GM12878 (cell line): Measurements from ENCODE around the gene KDM1B. TPM values are rescaled to one million over a fixed set of nuclear protein-coding genes. Genes with fewer than 3 reads are reported as not detected.

Experiments
- ATAC-seq: fragments of 200-7000 bp; cut with Tn5 transposase; 3 replicates; pipeline ENCODE4 v1.9.1; 2020; ENCODE audit warnings: mild to moderate bottlenecking, moderate library complexity
- BruUV-seq: library from RNA; stranded (reverse); fragments of 400-500 nt; replicated peaks from 2 replicates; lab custom pipeline; 2021; lab: Mats Ljungman, UMichigan
- CTCF ChIA-PET: fragments of 300-600 bp; sonication (Branson Sonifier 250); formaldehyde crosslinking; extraction: SDS; loops from one replicate; lab custom pipeline; 2021; ENCODE audit warnings: inconsistent platforms; lab: Yijun Ruan, JAX
- POLR2A ChIA-PET: fragments of 350-600 bp; formaldehyde crosslinking; extraction: SDS; loops from one replicate; lab custom pipeline; 2021; ENCODE audit warnings: inconsistent platforms; lab: Charles Lee
- RAD21 ChIA-PET: fragments of 300-600 bp; sonication (Branson Sonifier 250); formaldehyde crosslinking; loops from one replicate; lab custom pipeline; 2023; ENCODE audit warnings: antibody characterized with exemption; ENCODE audit not compliant: unreplicated experiment; lab: Charles Lee
- SMC1A ChIA-PET: fragments of 300-600 bp; sonication (Branson Sonifier 250); formaldehyde crosslinking; loops from one replicate; lab custom pipeline; 2023; ENCODE audit not compliant: unreplicated experiment, uncharacterized antibody; lab: Charles Lee
- DNase-seq: peaks from one replicate; pipeline ENCODE4 v3.0.0-alpha.2; 2011; ENCODE audit warnings: low read depth, low spot score
- FAIRE-seq: peaks from 3 replicates; lab custom pipeline; 2011; peaks lifted over from hg19 to GRCh38; lab: Jason Lieb, UNC
- H2AFZ ChIP-seq: 2 replicates; pipeline ENCODE4 v1.6.0; 2011; ENCODE audit warnings: low read depth, low read length, control low read depth; ENCODE audit not compliant: control insufficient read depth
- H3K27ac ChIP-seq: 2 replicates; pipeline ENCODE4 v1.5.1; 2011; ENCODE audit warnings: control low read depth; ENCODE audit not compliant: control insufficient read depth, insufficient read depth
- H3K27me3 ChIP-seq, 2 experiments: replicated peaks in 1 of 2; 2 replicates each; pipeline versions ENCODE4 v1.6.0 to v1.6.1; 2011; ENCODE audit warnings: low read length in 1 of 2; ENCODE audit not compliant: control insufficient read depth in 2 of 2, insufficient read depth in 2 of 2
- H3K36me3 ChIP-seq, 2 experiments: 2 replicates each; pipeline ENCODE4 v1.5.1; 2011; ENCODE audit warnings: low read length in 1 of 2; ENCODE audit not compliant: control insufficient read depth in 2 of 2, insufficient read depth in 2 of 2
- H3K4me1 ChIP-seq: 2 replicates; pipeline ENCODE4 v1.6.1; 2011; ENCODE audit warnings: mild to moderate bottlenecking, low read length, moderate library complexity, mixed read lengths; ENCODE audit not compliant: control insufficient read depth, insufficient read depth
- H3K4me2 ChIP-seq: 2 replicates; pipeline ENCODE4 v1.6.0; 2011; ENCODE audit warnings: control low read depth; ENCODE audit not compliant: control insufficient read depth, insufficient read depth
- H3K4me3 ChIP-seq: fragments of 200-600 bp; sonication (generic); 2 replicates; pipeline ENCODE4 v1.5.1; 2016
- H3K79me2 ChIP-seq: 2 replicates; pipeline ENCODE4 v1.6.0; 2011; ENCODE audit warnings: low read length; ENCODE audit not compliant: control insufficient read depth, insufficient read depth
- H3K9ac ChIP-seq: 2 replicates; pipeline ENCODE4 v1.8.0; 2011; ENCODE audit warnings: low read length, control low read depth, mixed read lengths; ENCODE audit not compliant: control insufficient read depth, insufficient read depth
- H3K9me3 ChIP-seq: replicated peaks from 3 replicates; pipeline ENCODE4 v1.5.1; 2011; ENCODE audit warnings: mild to moderate bottlenecking, low read length; ENCODE audit not compliant: control insufficient read depth, insufficient read depth
- H4K20me1 ChIP-seq: 2 replicates; pipeline ENCODE4 v1.6.0; 2011; ENCODE audit not compliant: control insufficient read depth, insufficient read depth
- EP300 ChIP-seq, 2 experiments: fragments of 150-350 bp in 1 of 2; IDR thresholded peaks; 2 replicates each; pipeline ENCODE4 v1.6.1; 2011 to 2012; ENCODE audit warnings: low read depth in 2 of 2, low read length in 2 of 2, borderline replicate concordance in 1 of 2, improper control_type of control experiment in 1 of 2, inconsistent platforms in 1 of 2; ENCODE audit not compliant: control insufficient read depth in 1 of 2
- ESRRA ChIP-seq: IDR thresholded peaks from 2 replicates; pipeline ENCODE4 v1.6.1; 2012; ENCODE audit warnings: mild to moderate bottlenecking, low read length, improper control_type of control experiment
- GABPA ChIP-seq: IDR thresholded peaks from 2 replicates; pipeline ENCODE4 v1.6.1; 2014; ENCODE audit warnings: antibody characterized with exemption, low read depth, mild to moderate bottlenecking, inconsistent platforms
- IRF4 ChIP-seq: IDR thresholded peaks from 2 replicates; pipeline ENCODE4 v1.6.1; 2011; ENCODE audit warnings: low read depth, low read length
- JUNB ChIP-seq: IDR thresholded peaks from 2 replicates; pipeline ENCODE4 v1.6.1; 2016; ENCODE audit warnings: antibody characterized with exemption, mild to moderate bottlenecking
- NRF1 ChIP-seq: conservative IDR thresholded peaks from 2 replicates; pipeline ENCODE4 v1.6.1; 2011; ENCODE audit warnings: mild to moderate bottlenecking, low read depth, low read length, improper control_type of control experiment
- RAD21 ChIP-seq: IDR thresholded peaks from 2 replicates; pipeline ENCODE4 v1.6.1; 2011; ENCODE audit warnings: mild to moderate bottlenecking, low read depth, low read length, moderate library complexity; ENCODE audit not compliant: insufficient read depth
- RFX5 ChIP-seq: IDR thresholded peaks from 2 replicates; pipeline ENCODE4 v1.6.1; 2011; ENCODE audit warnings: low read depth, low read length, improper control_type of control experiment
- SIN3A ChIP-seq: IDR thresholded peaks from 2 replicates; pipeline ENCODE4 v1.6.1; 2012; ENCODE audit warnings: low read depth, low read length, improper control_type of control experiment
- SRF ChIP-seq, 2 experiments: IDR thresholded peaks; 2 replicates each; pipeline ENCODE4 v1.6.1; 2011; ENCODE audit warnings: low read depth in 2 of 2, low read length in 2 of 2, mild to moderate bottlenecking in 1 of 2, moderate library complexity in 1 of 2
- in situ Hi-C: fragments of 300-500 bp; cut with MboI; formaldehyde crosslinking; loops from 9 replicates; pipeline ENCODE4 v1.14.3; 2018; ENCODE audit warnings: mixed read lengths
- intact Hi-C: fragments of 100-400 bp; cut with micrococcal nuclease; formaldehyde crosslinking; loops from one replicate; pipeline ENCODE4 v1.14.2; 2022; ENCODE audit not compliant: unreplicated experiment
- polyA plus RNA-seq, 11 experiments: library from polyadenylated mRNA; depleted of rRNA in 4 of 11; unstranded in 6 of 11; stranded (reverse) in 5 of 11; fragments of >200 nt; fragmentation: Nextera tagmentation in 4 of 11; fragmentation: Illumina TruSeq in 1 of 11; extraction: Ambion mirVana in 4 of 11; extraction: Trizol in 1 of 11; gene quantifications; 1 replicate in 1 of 11; 2 replicates in 10 of 11; pipeline versions ENCODE4 v1.2.1 to v1.2.3, GENCODE V29; 2011 to 2016; ENCODE audit warnings: inconsistent platforms in 2 of 11, missing spikeins in 2 of 11, low read depth in 1 of 11
- total RNA-seq, 4 experiments: library from RNA; depleted of rRNA in 3 of 4; stranded (reverse); fragments of >200 nt in 3 of 4; fragmentation: Illumina TruSeq in 1 of 4; extraction: Trizol in 1 of 4; gene quantifications; 2 replicates each; pipeline versions ENCODE4 v1.2.1 to v1.2.3, GENCODE V29; 2013 to 2021
- TF ChIP-seq, protein P1 (sequence below): fragments of 450-650 bp; IDR thresholded peaks from 2 replicates; pipeline ENCODE4 v1.6.1; 2017; ENCODE audit warnings: antibody characterized with exemption, mild to moderate bottlenecking, moderate library complexity
- TF ChIP-seq, protein P2 (sequence below): IDR thresholded peaks from 2 replicates; pipeline ENCODE4 v1.6.1; 2011; ENCODE audit warnings: borderline replicate concordance, low read depth, mild to moderate bottlenecking, moderate library complexity, low read length; ENCODE audit not compliant: insufficient read depth, poor library complexity, severe bottlenecking

KDM1B gene
- total and polyA plus RNA-seq, 10 of the 15 experiments (the other 5 are each of a cell fraction or from before 2014, with no cell fraction given) = 1.7 to 22.5 (median 13.9) TPM

DNA sequence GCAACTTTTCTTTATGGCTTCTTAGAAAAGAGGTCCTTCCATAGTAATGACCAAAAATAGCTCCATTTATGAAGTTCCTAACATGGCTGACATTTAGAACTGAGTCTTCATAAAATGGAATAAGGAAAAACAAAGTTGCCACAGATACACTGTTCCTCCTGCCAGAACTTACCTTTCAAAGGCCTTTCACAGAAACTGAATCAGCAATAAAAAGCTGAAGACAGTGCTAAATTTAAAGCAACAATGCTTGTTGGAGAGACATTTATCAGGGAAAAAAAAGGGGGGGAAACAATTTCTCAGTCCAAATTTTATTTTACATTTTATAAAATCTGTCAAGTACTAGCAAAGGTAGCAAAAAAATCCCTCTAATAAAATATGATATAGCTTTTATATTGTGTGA is 91.8 kb downstream of the KDM1B start:
- Histone ChIP-seq H4K20me1 (no peaks in the 10 kb centered on the region), H3K27me3 (no peaks in the 10 kb centered on the region), H3K9me3 (peaks cover 13% of the 10 kb centered on the region), H3K4me1 (peaks cover 2% of the 10 kb centered on the region; the same call in 1 of the 2 replicates), H2AFZ (no peak overlapping the region), H3K27ac (no peak overlapping the region), H3K4me3 (no peak overlapping the region), H3K4me2 (no peak overlapping the region), H3K79me2 (peaks cover 29% of the 10 kb centered on the region), H3K9ac (no peak overlapping the region), H3K36me3 (peaks cover 6 to 49% of the 10 kb centered on the region in 2 experiments)
- FAIRE-seq (no peak), DNase-seq (no peak), ATAC-seq (no peak)
- in situ Hi-C loops (no loop called here), intact Hi-C loops (no loop called here)
- SMC1A ChIA-PET = interaction anchor here (0.8 to 1.7 kb wide), 6 partner anchors 8 to 543 kb away, joined by 3 to 6 read pairs (median 4); no protein-coding TSS in a partner anchor
- POLR2A ChIA-PET = interaction anchor here (2.3 kb wide), 1 partner anchor 10 kb away, joined by 8 read pairs; no protein-coding TSS in a partner anchor
- BruUV-seq = no TSS peak
- CTCF ChIA-PET = interaction anchor here (1.1 kb wide), 1 partner anchor 11 kb away, joined by 4 read pairs; no protein-coding TSS in a partner anchor
- RAD21 ChIA-PET = interaction anchor here (1.2 kb wide), 1 partner anchor 91 kb away, joined by 3 read pairs; no protein-coding TSS in a partner anchor
- TF ChIP-seq EP300 (IDR thresholded peaks at IDR 0.05; ENCODE audit: borderline replicate concordance in 1 of 2, control insufficient read depth in 1 of 2, low read depth in 2 of 2, low read length in 2 of 2) = no peak
- TF ChIP-seq, protein P1, sequence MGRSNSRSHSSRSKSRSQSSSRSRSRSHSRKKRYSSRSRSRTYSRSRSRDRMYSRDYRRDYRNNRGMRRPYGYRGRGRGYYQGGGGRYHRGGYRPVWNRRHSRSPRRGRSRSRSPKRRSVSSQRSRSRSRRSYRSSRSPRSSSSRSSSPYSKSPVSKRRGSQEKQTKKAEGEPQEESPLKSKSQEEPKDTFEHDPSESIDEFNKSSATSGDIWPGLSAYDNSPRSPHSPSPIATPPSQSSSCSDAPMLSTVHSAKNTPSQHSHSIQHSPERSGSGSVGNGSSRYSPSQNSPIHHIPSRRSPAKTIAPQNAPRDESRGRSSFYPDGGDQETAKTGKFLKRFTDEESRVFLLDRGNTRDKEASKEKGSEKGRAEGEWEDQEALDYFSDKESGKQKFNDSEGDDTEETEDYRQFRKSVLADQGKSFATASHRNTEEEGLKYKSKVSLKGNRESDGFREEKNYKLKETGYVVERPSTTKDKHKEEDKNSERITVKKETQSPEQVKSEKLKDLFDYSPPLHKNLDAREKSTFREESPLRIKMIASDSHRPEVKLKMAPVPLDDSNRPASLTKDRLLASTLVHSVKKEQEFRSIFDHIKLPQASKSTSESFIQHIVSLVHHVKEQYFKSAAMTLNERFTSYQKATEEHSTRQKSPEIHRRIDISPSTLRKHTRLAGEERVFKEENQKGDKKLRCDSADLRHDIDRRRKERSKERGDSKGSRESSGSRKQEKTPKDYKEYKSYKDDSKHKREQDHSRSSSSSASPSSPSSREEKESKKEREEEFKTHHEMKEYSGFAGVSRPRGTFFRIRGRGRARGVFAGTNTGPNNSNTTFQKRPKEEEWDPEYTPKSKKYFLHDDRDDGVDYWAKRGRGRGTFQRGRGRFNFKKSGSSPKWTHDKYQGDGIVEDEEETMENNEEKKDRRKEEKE = no peak
- TF ChIP-seq IRF4 = no peak
- TF ChIP-seq GABPA = no peak
- no peak for TF ChIP-seq RFX5
- TF ChIP-seq RAD21 = no peak
- TF ChIP-seq SIN3A = no peak
- no peak for TF ChIP-seq JUNB
- TF ChIP-seq SRF (IDR thresholded peaks at IDR 0.05; ENCODE audit: low read depth in 2 of 2, low read length in 2 of 2) = no peak
- no peak for TF ChIP-seq ESRRA
- TF ChIP-seq, protein P2, sequence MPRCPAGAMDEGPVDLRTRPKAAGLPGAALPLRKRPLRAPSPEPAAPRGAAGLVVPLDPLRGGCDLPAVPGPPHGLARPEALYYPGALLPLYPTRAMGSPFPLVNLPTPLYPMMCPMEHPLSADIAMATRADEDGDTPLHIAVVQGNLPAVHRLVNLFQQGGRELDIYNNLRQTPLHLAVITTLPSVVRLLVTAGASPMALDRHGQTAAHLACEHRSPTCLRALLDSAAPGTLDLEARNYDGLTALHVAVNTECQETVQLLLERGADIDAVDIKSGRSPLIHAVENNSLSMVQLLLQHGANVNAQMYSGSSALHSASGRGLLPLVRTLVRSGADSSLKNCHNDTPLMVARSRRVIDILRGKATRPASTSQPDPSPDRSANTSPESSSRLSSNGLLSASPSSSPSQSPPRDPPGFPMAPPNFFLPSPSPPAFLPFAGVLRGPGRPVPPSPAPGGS = no peak
- TF ChIP-seq NRF1 = no peak
